GM12864 (cell line): ENCODE measurements around the gene FNDC8.
"Not testable (repeated sequence)": the region's sequence is repeated elsewhere in the genome, so short reads cannot be mapped to it uniquely, and the experiment has no call there.

Experiments used
- DNase-seq: peaks from one replicate; pipeline ENCODE4 v3.0.0-alpha.2; 2011; ENCODE audit warnings: low read depth
- H3K4me3 ChIP-seq: 2 replicates; pipeline ENCODE4 v1.5.1; 2011; ENCODE audit warnings: mild to moderate bottlenecking, low read depth, low read length, control low read depth
- CTCF ChIP-seq: IDR thresholded peaks from 2 replicates; pipeline ENCODE4 v1.5.1; 2011; ENCODE audit warnings: low read depth, mild to moderate bottlenecking, moderate library complexity, low read length, control low read depth, inconsistent platforms; ENCODE audit errors: missing control alignments

The FNDC8 gene

GRCh38 chr17:35097776-35098175 is 23.6 kb upstream of the FNDC8 start:
- no peak for DNase-seq
- H3K4me3 ChIP-seq, result no peak overlapping the region
- TF ChIP-seq CTCF, result no peak

GRCh38 chr17:35099908-35100307 is 21.5 kb upstream of the FNDC8 start:
- no peak for TF ChIP-seq CTCF
- no peak for DNase-seq
- no peak overlapping the region for H3K4me3 ChIP-seq

- no peak for TF ChIP-seq CTCF
- DNase-seq, result no peak
- H3K4me3 ChIP-seq, result no peak overlapping the region
Observed at GRCh38 chr17:35101036-35101435, 20.4 kb upstream of the FNDC8 start.

GRCh38 chr17:35101725-35102124 is 19.7 kb upstream of the FNDC8 start:
- DNase-seq, result no peak
- H3K4me3 ChIP-seq, result no peak overlapping the region
- TF ChIP-seq CTCF, result no peak

GRCh38 chr17:35103271-35103670 is 18.1 kb upstream of the FNDC8 start:
- no peak for DNase-seq
- no peak for TF ChIP-seq CTCF
- no peak overlapping the region for H3K4me3 ChIP-seq

GRCh38 chr17:35104844-35105450 is 16.5 kb upstream of the FNDC8 start:
- TF ChIP-seq CTCF, result no peak
- no peak for DNase-seq
- H3K4me3 ChIP-seq, result no peak overlapping the region

- H3K4me3 ChIP-seq, DNase-seq: not testable (repeated sequence)
Observed at GRCh38 chr17:35110791-35111190, 10.6 kb upstream of the FNDC8 start.
